DOHH2 (cell line): ENCODE data around the gene HOXA6.

Experiments
- H3F3A ChIP-seq: fragments of 200-600 bp; sonication (generic), shearing (Covaris generic); 2 replicates; pipeline ENCODE4 v1.6.0; 2016; ENCODE audit warnings: antibody characterized with exemption, mild to moderate bottlenecking; ENCODE audit not compliant: control insufficient read depth, insufficient read depth
- H3K27ac ChIP-seq: fragments of 200-600 bp; sonication (generic); 2 replicates; pipeline ENCODE4 v1.5.1; 2014; ENCODE audit warnings: low read depth, mild to moderate bottlenecking, low read length, moderate library complexity
- H3K27me3 ChIP-seq: fragments of 200-600 bp; sonication (generic); 2 replicates; pipeline ENCODE4 v1.6.1; 2014; ENCODE audit warnings: mild to moderate bottlenecking, low read length, mixed read lengths; ENCODE audit not compliant: control insufficient read depth
- H3K36me3 ChIP-seq: fragments of 200-600 bp; sonication (generic); 2 replicates; pipeline ENCODE4 v1.6.1; 2014; ENCODE audit warnings: mild to moderate bottlenecking, low read length, moderate library complexity, mixed read lengths; ENCODE audit not compliant: control insufficient read depth
- H3K4me1 ChIP-seq: fragments of 200-600 bp; sonication (generic); 2 replicates; pipeline ENCODE4 v1.6.1; 2014; ENCODE audit warnings: mild to moderate bottlenecking, low read length, mixed read lengths; ENCODE audit not compliant: control insufficient read depth
- H3K4me2 ChIP-seq: fragments of 200-600 bp; sonication (generic); 2 replicates; pipeline ENCODE4 v1.6.0; 2014; ENCODE audit warnings: mild to moderate bottlenecking, low read length, moderate library complexity
- H3K4me3 ChIP-seq: fragments of 200-600 bp; sonication (generic); 2 replicates; pipeline ENCODE4 v1.5.1; 2014; ENCODE audit warnings: mild to moderate bottlenecking, low read length, mixed read lengths
- H3K79me2 ChIP-seq: fragments of 200-600 bp; sonication (generic); 2 replicates; pipeline ENCODE4 v1.6.1; 2014; ENCODE audit warnings: mild to moderate bottlenecking, low read length, mixed read lengths; ENCODE audit not compliant: control insufficient read depth
- H3K9me2 ChIP-seq: fragments of 200-600 bp; sonication (generic); replicated peaks from 2 replicates; pipeline ENCODE4 v1.6.1; 2014; ENCODE audit warnings: mild to moderate bottlenecking, low read length, mixed read lengths; ENCODE audit not compliant: control insufficient read depth
- H3K9me3 ChIP-seq: fragments of 200-600 bp; sonication (generic); 2 replicates; pipeline ENCODE4 v1.6.1; 2014; ENCODE audit warnings: antibody characterized with exemption, low read length, mixed read lengths; ENCODE audit not compliant: control insufficient read depth, insufficient read depth
- H4K20me1 ChIP-seq: fragments of 200-600 bp; sonication (generic); 2 replicates; pipeline ENCODE4 v1.6.0; 2014; ENCODE audit warnings: low read depth, mild to moderate bottlenecking, antibody characterized with exemption, low read length, moderate library complexity; ENCODE audit not compliant: control insufficient read depth, insufficient read depth
- CTCF ChIP-seq: fragments of 200-600 bp; sonication (generic); IDR thresholded peaks from one replicate; pipeline ENCODE4 v1.5.1; 2014; ENCODE audit warnings: antibody characterized with exemption, mild to moderate bottlenecking, low read depth, low read length; ENCODE audit not compliant: poor library complexity, severe bottlenecking
- EZH2phosphoT487 ChIP-seq: fragments of 200-600 bp; sonication (generic); IDR thresholded peaks from 2 replicates; pipeline ENCODE4 v1.6.1; 2017; ENCODE audit warnings: borderline replicate concordance, mild to moderate bottlenecking, antibody characterized with exemption, low read length, moderate library complexity, mixed read lengths

HOXA6 gene

GRCh38 chr7:27101171-27101956 lies 46.2 kb downstream of the HOXA6 start:
- Histone ChIP-seq H3K4me1 (peaks cover 13% of the 10 kb centered on the region), H3K9me3 (no peaks in the 10 kb centered on the region), H3F3A (peaks cover 3% of the 10 kb centered on the region; the same call in 1 of the 2 replicates), H4K20me1 (no peaks in the 10 kb centered on the region), H3K9me2 (no peaks in the 10 kb centered on the region), H3K79me2 (peaks cover 15% of the 10 kb centered on the region), H3K4me3 (no peak overlapping the region), H3K36me3 (no peaks in the 10 kb centered on the region), H3K4me2 (no peak overlapping the region), H3K27me3 (peaks cover 28% of the 10 kb centered on the region), H3K27ac (no peak overlapping the region)
- no peak for TF ChIP-seq EZH2phosphoT487
- TF ChIP-seq CTCF: no peak

GRCh38 chr7:27100694-27101170 lies 46.8 kb downstream of the HOXA6 start:
- TF ChIP-seq EZH2phosphoT487 (no peak), CTCF (no peak)
- Histone ChIP-seq H3K4me3 (no peak overlapping the region), H3K36me3 (no peaks in the 10 kb centered on the region), H3F3A (peaks cover 3% of the 10 kb centered on the region; the same call in 1 of the 2 replicates), H3K27me3 (peaks cover 28% of the 10 kb centered on the region), H3K9me2 (no peaks in the 10 kb centered on the region), H3K9me3 (no peaks in the 10 kb centered on the region), H4K20me1 (no peaks in the 10 kb centered on the region), H3K4me1 (peaks cover 13% of the 10 kb centered on the region), H3K27ac (no peak overlapping the region), H3K4me2 (no peak overlapping the region), H3K79me2 (peaks cover 15% of the 10 kb centered on the region)

- no peak overlapping the region for H3K27ac ChIP-seq
- no peaks in the 10 kb centered on the region for H3K9me3 ChIP-seq
- peaks cover 25% of the 10 kb centered on the region for H3K27me3 ChIP-seq
- TF ChIP-seq CTCF: no peak
- no peak for TF ChIP-seq EZH2phosphoT487
- no peaks in the 10 kb centered on the region for H3K9me2 ChIP-seq
- H3K36me3 ChIP-seq: no peaks in the 10 kb centered on the region
- H3K79me2 ChIP-seq: peaks cover 15% of the 10 kb centered on the region
- peaks cover 21% of the 10 kb centered on the region for H3K4me1 ChIP-seq
- peaks cover 3% of the 10 kb centered on the region; the same call in 1 of the 2 replicates for H3F3A ChIP-seq
- H3K4me3 ChIP-seq: no peak overlapping the region
- no peak overlapping the region for H3K4me2 ChIP-seq
- H4K20me1 ChIP-seq: no peaks in the 10 kb centered on the region
Measured at GRCh38 chr7:27099453-27100370, 47.9 kb downstream of the HOXA6 start.
